ENCODE measurements around the gene PRR15L. TPM values are rescaled to one million over a fixed set of nuclear protein-coding genes. Genes with fewer than 3 reads are reported as not detected.

The PRR15L gene
- total and polyA plus RNA-seq, 12 donors: 0.03 to 0.24 (median 0.19) TPM; not detected in 9

DNA sequence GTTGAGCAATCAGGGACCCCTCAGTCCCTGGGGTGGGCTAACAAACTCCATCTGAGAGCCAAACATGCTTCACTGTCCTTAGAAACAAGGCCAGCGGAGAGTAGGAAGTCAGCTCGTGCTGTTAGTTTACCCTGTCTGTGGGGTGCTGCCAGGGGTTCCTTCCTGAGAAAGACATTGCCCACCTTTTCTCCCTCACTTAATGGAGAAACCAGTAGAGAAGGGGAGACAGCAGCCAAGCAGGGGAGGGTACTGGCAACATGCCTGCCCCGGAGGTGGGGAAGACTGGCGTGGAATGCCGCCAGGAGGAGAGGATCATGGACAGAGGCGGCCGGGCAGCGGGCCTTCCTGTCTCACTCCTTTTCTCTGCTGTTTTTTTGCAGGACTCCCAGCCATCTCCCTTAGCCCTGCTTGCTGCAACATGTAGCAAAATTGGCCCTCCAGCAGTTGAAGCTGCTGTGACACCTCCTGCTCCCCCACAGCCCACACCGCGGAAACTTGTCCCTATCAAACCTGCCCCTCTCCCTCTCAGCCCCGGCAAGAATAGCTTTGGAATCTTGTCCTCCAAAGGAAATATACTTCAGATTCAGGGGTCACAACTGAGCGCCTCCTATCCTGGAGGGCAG lies 41.8 kb downstream of the PRR15L start:
- intact Hi-C loops (cut with DNase I): no loop called here
- no peaks in the 10 kb centered on the region for H3K27me3 ChIP-seq
- no peak overlapping the region for H3K4me3 ChIP-seq
- no peak for DNase-seq
- peaks cover 0 to 6% of the 10 kb centered on the region in 2 donors for H3K36me3 ChIP-seq (replicated peaks in 1 of 2)
- no peak overlapping the region for H3K27ac ChIP-seq
- H3K9me3 ChIP-seq (replicated peaks in 1 of 3): no peaks in the 10 kb centered on the region
- TF ChIP-seq, protein P1, sequence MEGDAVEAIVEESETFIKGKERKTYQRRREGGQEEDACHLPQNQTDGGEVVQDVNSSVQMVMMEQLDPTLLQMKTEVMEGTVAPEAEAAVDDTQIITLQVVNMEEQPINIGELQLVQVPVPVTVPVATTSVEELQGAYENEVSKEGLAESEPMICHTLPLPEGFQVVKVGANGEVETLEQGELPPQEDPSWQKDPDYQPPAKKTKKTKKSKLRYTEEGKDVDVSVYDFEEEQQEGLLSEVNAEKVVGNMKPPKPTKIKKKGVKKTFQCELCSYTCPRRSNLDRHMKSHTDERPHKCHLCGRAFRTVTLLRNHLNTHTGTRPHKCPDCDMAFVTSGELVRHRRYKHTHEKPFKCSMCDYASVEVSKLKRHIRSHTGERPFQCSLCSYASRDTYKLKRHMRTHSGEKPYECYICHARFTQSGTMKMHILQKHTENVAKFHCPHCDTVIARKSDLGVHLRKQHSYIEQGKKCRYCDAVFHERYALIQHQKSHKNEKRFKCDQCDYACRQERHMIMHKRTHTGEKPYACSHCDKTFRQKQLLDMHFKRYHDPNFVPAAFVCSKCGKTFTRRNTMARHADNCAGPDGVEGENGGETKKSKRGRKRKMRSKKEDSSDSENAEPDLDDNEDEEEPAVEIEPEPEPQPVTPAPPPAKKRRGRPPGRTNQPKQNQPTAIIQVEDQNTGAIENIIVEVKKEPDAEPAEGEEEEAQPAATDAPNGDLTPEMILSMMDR (IDR thresholded peaks at IDR 0.05): no peak
- TF ChIP-seq POLR2A (IDR thresholded peaks at IDR 0.05): no peak
- 83 to 90% (median 86%) methylated on average over 12 of the region's 12 CpGs for WGBS, 4 donors
- H3K4me1 ChIP-seq (replicated peaks in 1 of 2): peaks cover 0 to 6% of the 10 kb centered on the region in 2 donors

DNA sequence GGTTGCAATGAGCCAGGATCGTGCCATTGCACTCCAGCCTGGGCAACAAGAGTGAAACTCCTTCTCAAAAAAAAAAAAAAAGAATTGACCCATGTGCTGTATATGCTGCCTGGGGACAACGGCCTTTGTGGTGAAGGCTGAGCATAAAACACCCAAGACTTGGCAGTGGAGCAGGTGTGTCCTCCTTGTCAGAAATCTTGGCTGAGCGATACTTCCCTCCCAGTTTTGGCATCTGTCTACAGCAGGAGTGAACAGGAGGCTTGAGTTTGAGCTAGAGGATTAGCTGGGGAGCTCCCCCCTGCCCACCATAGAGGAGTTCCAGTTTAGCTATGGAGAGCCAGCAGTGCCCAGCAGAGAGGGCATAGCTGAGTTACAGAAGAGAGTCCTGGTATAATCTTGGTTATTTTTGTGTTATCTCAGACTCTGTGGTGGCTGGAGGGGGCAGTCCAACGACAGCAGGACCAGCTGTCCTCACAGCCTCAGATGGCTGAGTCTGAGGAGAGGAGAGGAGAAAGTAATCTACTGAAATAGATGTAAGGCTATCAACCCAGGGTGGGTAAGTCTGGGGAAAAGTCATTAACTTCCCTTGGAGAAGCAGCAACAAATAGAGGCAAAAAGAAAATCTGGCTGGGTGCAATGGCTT lies 43.3 kb downstream of the PRR15L start:
- intact Hi-C loops (cut with DNase I): no loop called here
- TF ChIP-seq POLR2A (IDR thresholded peaks at IDR 0.05): no peak
- TF ChIP-seq, protein P1 (IDR thresholded peaks at IDR 0.05): no peak
- H3K36me3 ChIP-seq (replicated peaks in 1 of 2): peaks cover 0 to 6% of the 10 kb centered on the region in 2 donors
- DNase-seq: no peak
- no peaks in the 10 kb centered on the region for H3K27me3 ChIP-seq
- WGBS, 4 donors: 47 to 70% (median 64%) methylated on average over 4 of the region's 4 CpGs
- no peaks in the 10 kb centered on the region for H3K9me3 ChIP-seq (replicated peaks in 1 of 3)
- peaks cover 0 to 6% of the 10 kb centered on the region in 2 donors for H3K4me1 ChIP-seq (replicated peaks in 1 of 2)
- H3K27ac ChIP-seq: no peak overlapping the region
- H3K4me3 ChIP-seq: no peak overlapping the region

DNA sequence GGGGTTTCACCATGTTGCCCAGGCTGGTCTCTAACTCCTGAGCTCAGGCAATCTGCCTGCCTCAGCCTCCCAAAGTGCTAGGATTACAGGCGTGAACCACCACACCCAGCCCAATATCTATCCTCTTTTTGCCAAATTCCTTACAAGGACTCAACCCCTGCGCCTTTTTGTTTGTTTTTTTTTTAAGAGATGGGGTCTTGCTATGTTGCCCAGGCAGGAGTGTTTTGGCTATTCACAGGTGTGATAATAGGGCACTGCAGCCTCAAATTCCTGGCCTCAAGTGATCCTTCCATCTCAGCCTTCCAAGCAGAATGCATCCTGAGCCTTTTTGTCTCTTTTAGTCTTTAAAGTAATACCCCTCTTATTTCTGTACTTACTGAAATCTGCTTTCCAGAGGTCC lies 44.6 kb downstream of the PRR15L start:
- DNase-seq: no peak
- 93 to 96% (median 95%) methylated on average over 2 of the region's 2 CpGs for WGBS, 4 donors
- Histone ChIP-seq H3K27ac (no peak overlapping the region), H3K4me3 (no peak overlapping the region), H3K4me1 (replicated peaks in 1 of 2) (peaks cover 0 to 6% of the 10 kb centered on the region in 2 donors), H3K27me3 (no peaks in the 10 kb centered on the region), H3K36me3 (replicated peaks in 1 of 2) (peaks cover 0 to 6% of the 10 kb centered on the region in 2 donors), H3K9me3 (replicated peaks in 1 of 3) (no peaks in the 10 kb centered on the region)
- TF ChIP-seq, protein P1 (IDR thresholded peaks at IDR 0.05): no peak
- no peak for TF ChIP-seq POLR2A (IDR thresholded peaks at IDR 0.05)
- intact Hi-C loops (cut with DNase I): no loop called here

DNA sequence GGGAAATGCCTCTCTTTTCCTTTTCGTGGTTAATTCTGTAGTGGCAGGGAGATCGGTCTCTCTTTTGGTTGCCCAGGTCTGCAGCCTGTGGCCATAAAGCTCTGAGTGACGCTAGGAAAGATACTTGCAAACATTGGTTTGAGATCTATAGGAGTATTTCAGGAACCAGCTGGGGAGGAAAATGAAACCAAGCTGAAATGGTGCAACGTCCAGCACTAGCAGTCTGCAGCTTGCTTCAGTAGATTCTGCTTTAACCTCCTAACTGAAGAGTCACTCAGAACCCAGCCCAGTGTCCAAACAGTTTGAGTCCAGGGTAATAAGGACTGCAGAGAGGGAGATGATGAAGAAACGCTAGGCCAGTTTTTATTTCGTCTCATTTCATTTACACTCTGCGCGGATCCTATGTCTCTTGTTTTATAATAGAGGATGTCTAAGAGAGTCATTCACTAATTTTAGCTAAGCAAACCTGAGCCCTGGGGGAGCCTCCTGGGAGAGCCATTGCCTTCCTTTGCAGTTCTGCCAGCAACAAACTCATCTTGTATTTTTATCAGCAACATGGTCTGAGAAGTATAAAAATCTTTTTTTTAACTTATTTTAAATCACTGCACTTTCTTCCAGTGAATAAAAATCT lies 49.6 kb downstream of the PRR15L start:
- no peaks in the 10 kb centered on the region for H3K36me3 ChIP-seq (replicated peaks in 1 of 2)
- H3K4me3 ChIP-seq: no peak overlapping the region
- no peaks in the 10 kb centered on the region for H3K27me3 ChIP-seq
- H3K9me3 ChIP-seq (replicated peaks in 1 of 3): no peaks in the 10 kb centered on the region
- intact Hi-C loops (cut with DNase I): no loop called here
- no peak for DNase-seq
- H3K4me1 ChIP-seq (replicated peaks in 1 of 2): peaks cover 6 to 31% of the 10 kb centered on the region in 2 donors
- WGBS, 4 donors: 70 to 80% (median 77%) methylated on average over 8 of the region's 8 CpGs
- H3K27ac ChIP-seq: no peak overlapping the region
- TF ChIP-seq, protein P1 (IDR thresholded peaks at IDR 0.05): no peak

Measured in adrenal gland (tissue), 12 donors.